NCI-H1694 (cell line): ENCODE measurements around the gene ZFP92.
A peak's percentile ranks its signal among the peaks of the same experiment; 100 is the strongest.

Experiments used
- DNase-seq: peaks from one replicate; lab custom pipeline; 2025; lab: John Stamatoyannopoulos, UW

Gene ZFP92

GRCh38 chrX:153455571-153455970 lies 44.3 kb downstream of the ZFP92 start:
- no peak for DNase-seq

GRCh38 chrX:153456161-153456560 lies 44.9 kb downstream of the ZFP92 start:
- peak; percentile 3 for DNase-seq

DNA sequence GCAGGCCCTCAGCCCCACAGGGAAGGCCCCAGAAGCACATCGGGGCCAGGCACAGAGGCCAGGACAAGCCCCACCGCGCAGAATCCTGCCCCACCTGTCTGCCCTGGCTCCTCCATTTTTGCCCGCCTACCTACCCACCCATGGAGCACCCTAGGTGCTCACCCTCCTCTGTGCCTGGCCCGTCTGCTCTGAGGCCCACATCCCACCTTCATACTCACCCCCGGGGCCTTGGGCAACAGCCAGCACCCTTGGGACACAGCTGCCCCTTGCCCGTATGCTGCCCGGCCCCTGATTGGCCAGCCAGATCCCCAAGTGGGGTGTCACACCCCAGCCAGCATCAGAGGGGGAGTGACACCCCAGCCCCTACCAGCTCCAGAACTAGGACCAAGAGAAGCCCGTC lies 45.4 kb downstream of the ZFP92 start:
- no peak for DNase-seq

DNA sequence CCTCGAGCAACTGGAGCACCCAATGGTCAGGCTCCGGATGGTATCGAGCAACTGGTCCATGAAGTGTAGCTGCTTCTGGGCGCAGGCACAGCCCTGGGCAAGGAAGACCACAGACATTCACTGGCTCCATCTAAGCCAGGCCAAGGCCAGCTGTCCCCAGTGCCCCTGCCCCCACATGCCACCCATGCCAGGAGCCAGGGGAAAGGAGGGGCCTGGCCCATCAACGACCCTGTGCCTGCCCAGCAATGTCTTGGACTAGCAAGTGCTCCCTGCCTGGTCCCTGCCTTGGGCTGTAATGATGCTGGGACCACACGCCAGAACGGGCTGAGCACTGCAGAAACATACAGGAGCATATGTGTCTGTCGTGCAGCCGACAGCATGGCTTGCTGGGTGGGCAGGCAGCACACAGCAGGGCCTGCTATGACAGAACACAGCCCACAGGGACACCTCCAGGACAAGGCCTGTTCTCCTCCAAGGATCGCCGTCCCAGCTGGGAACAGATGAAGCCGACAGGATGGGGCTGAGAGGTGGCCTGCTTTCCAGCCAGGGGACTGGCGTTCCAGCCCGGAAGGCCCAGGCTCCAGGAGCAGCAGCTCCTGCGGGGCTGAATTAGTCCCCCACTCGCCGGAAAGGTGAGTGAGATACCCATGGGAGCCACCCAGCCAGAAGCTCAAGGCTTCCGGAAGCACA lies 46.0 kb downstream of the ZFP92 start:
- DNase-seq: no peak

GRCh38 chrX:153457827-153458466 lies 46.7 kb downstream of the ZFP92 start:
- no peak for DNase-seq

DNA sequence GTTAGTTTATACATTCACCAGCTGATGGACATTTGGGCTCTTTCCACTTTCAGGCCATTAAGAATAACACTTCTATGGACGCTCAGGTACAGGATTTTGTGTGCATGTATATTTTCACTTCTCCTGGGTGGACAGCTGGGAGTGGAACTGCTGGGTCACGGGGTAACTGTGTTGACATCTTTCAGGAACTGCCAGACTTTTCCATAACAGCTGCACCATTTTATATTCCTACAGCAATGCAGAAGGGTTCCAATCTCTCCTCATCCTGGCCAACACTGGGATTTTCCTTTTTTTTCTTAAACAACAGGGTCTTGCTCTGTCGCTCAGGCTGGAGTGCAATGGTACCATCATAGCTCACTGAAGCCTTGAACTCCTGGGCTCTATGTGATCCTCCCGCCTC lies 47.2 kb downstream of the ZFP92 start:
- no peak for DNase-seq

- no peak for DNase-seq
These were observed 48.7 kb downstream of the ZFP92 start for GRCh38 chrX:153459986-153460385.

- DNase-seq: no peak
These were observed 49.6 kb downstream of the ZFP92 start for GRCh38 chrX:153460826-153461225.
